HG03175 (cell line): ENCODE results near the gene RAD51B.
"Not testable (repeated sequence)": the region's sequence is repeated elsewhere in the genome, so short reads cannot be mapped to it uniquely, and the experiment has no call there.

Source experiments
- ATAC-seq: cut with Tn5 transposase; IDR thresholded peaks from one replicate; pipeline ENCODE4 v1.9.1; 2021; ENCODE audit warnings: mild to moderate bottlenecking, moderate library complexity; ENCODE audit not compliant: unreplicated experiment

Gene RAD51B

DNA sequence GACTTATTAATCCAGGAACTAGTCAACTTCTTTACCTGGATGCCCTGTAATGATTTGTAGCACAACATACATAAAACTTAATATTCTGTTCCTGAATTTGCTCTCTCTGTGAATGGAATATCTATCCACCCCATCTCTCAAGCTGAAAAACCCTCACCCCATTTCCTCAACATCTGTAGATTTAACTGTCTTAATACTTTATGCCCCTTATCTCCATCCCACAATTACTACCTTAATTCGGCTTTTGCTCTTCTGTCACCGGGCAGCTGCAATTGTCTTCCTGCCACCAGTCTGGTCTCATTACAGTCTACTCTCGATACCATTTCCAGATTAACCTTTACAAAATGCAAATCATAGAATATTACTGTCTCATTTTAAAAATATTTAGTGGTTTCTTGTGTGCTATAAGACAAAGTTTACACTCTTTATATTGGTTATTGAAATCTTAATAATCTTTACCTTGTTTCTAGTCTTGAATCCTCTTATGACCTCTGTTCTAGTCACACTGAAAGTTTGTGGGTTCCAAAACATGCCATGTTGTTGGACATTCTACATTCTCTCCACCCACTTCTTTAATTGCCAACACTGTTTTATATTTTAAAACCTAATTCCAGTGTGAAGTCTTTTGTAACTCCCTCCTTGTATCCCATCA lies 347.3 kb downstream of the RAD51B start:
- no peak for ATAC-seq

DNA sequence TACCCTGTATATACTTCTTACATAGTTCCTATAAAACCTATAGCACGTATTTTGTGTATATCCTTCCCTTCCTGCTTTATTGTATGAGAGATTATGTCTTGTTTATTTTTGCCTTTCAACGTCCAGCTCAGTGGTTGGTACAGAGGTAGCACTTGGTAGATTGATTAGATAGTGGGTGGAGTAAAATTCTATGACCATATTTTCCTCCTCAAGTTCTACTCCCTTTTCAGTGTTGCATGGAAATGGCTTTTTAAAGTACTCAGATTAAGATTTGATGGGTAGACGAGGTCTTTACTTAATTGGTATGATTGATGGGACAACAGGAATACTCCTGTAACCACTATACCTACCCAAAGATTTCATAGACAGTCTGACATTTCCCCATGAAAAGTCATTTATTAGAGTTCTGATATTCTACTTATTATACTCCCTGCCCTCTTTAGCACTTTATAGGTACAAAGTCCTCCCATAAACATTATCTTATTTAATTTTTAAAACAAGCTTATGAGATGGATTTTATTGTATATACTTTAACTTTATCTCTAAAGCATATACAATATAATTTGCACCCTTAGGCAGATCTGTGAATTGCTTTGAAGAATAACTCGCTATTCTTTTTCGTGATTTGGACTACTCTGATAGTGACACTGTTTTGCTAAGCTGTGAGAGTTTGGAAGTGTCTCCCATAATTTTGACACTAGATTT lies 348.0 kb downstream of the RAD51B start:
- no peak for ATAC-seq

DNA sequence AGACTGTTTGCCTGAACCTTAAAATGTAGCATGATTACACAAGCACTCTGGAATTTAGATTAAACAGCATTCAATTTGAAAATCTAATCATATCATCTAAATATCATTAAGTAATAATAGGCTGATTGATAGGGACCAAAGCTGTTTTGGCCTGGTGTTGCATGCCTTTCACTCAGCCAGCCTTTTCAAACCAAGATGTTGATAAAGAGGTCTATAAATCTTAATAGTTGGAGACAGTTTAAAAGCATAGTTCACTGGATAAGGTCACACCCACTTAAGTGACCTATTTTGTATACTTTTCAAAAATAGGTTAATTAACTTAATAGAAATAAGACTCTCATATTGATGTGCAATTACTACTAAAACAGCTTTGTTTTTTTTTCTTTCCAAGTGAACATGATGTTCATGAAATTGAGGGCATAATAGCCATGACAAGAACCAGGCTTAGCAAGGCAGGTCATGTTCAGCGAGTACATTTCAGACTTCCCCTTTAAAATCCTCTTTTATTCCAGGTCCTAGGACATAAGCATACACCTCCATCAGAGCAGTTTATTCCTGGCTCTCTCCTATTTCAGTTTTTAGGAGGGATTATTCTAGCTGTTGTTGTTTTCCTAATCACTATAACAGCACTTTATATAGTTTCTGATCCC lies 349.0 kb downstream of the RAD51B start:
- ATAC-seq, result no peak

DNA sequence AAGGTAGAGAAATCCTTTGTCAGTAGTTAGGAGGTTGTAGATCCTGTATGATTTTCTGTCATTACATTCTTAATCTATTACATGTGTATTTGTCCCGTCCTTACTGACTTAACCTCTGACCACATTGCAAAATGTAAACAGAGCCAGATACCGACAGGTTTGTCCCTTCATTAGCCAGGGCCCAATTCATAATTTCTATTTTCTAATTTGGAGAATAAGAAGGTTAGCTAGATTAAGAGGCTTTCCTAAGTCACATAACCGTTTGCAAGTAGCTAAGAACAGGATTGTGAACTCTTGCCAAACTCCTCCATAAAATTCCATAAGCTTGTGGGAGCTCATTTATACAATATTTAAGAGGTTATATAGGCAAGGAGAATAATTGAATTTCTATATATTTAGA lies 352.6 kb downstream of the RAD51B start:
- no peak for ATAC-seq

DNA sequence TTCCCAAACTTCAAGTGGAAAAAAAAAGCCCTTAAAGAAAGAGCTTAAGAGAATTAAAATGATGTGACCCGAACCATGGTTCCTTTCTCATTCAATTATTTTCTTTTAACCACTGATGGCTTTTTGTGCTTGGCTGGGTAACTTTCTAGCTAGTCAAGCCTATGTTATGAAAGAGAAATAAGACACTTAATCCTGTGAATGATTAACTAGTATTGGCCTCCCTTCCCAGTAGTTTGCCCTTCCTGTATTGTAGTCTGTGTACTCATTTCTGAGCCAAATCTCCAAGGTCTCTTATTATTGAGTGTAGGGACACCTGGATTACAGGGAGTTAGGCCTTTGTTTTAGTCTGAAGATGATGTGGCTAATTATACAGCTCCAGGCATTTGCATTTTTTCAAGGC lies 353.0 kb downstream of the RAD51B start:
- peak; percentile 62 for ATAC-seq

GRCh38 chr14:68173227-68173972 lies 353.8 kb downstream of the RAD51B start:
- no peak for ATAC-seq

DNA sequence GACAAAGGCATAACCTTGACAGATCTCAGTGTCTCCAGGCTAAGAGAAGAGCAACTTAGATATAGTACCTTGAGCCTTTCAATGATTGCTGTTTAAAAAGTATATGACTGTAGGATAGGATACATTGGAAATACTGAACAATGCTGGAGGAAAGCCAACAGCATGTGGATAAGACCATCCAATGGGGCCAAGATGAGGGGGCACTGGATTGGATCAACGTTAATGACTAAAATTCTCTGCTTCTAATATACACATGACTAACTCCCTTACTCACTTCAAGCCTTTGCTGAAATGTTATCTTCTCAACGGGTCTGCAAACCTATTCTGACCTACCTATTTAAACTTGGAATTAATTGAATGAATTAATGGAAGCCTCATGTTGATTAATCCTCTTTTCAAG lies 354.9 kb downstream of the RAD51B start:
- ATAC-seq, result no peak

DNA sequence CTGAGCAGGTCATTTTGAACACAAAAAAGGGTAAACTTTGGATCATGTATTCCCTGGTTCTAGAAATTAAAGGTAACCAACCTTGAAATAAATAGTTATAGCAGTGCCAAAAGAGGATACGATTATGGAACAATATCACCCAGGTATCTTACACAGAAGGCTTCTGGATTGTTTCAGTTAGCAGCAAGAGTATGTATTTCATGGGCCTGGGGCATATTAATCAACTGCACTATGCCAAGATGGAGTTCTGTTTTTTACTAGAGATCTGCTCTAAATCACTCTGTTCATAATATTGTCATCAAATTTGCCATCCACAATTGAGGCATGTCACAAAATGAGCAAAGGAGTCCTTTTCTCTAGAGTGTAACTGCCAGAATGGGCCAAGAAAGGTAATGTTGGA lies 357.1 kb downstream of the RAD51B start:
- ATAC-seq, result no peak

- ATAC-seq, result no peak
These were observed 358.1 kb downstream of the RAD51B start for GRCh38 chr14:68177728-68178127.

DNA sequence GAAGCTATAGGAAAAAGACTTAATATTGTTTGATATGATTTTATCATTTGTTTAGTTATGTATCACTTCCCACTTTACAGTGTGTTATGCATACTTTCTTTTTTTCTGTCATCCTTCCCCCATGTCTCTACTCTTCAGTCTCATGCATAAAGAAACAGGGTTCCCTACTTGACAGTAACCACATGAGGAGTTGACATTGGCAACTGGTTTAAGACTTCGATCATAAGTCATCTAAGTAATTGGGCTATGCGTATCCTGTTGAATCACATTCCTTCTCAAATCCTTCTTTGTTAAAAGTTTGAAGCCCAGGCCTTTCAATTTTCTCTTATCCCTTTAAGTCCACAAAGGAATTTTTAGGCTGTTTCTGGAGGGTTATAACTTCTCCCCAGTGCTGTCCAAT lies 358.7 kb downstream of the RAD51B start:
- no peak for ATAC-seq

DNA sequence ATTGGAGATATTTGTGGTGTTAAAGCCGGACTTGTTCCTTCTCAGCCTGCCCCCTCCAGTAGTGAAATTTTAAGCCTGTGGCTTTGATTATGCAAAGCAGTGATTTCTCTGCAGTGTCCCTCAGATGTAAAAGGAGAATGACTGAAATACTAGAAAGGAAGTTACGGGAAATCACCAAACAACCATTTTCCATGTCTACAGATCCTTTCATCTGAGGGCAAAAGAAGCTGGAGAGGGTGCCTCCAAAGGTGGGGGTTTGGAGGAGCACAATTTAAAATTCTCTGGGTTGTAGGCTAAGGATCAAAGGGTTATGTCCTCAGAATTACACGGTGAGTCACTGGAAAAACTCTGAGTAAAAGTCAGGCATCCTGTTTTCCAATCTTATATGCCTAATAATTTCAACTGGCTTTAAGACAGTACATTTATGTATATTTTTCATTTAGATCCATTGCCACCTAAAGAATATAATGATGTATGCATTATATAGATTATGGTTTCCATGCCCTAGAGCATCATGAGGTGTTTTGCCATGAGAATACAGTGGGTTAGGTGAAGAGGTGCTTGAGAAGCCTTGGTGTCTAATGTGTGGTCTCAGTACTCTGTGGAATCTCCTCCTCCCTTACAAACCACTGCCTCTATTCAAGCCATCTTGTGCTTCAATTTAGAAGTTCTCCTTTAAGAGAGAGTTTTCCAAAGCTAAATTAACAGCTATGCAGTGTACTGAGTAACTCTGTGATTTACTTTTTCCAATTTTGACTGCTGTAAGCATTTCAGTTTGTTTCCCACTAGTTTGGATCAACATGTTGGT lies 362.1 kb downstream of the RAD51B start:
- no peak for ATAC-seq

DNA sequence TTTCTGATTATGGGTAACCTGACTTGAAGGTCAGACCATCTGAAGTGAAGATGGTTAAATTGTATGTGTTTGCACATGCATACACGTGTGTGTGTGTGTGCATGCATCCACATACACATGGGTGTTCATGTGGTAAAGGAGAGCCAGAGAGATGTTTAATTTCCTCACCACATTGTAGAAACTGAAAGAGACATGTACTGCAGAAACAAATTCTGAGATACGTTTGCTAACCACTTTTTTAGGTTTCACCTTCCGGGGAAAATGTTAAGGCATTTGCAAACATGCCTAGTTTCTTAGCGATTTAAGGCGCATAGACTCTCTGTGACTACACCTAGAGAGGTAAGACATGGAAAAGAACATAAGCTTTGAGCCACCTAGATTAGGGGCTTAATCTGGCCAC lies 362.9 kb downstream of the RAD51B start:
- ATAC-seq, result peak; percentile 59

DNA sequence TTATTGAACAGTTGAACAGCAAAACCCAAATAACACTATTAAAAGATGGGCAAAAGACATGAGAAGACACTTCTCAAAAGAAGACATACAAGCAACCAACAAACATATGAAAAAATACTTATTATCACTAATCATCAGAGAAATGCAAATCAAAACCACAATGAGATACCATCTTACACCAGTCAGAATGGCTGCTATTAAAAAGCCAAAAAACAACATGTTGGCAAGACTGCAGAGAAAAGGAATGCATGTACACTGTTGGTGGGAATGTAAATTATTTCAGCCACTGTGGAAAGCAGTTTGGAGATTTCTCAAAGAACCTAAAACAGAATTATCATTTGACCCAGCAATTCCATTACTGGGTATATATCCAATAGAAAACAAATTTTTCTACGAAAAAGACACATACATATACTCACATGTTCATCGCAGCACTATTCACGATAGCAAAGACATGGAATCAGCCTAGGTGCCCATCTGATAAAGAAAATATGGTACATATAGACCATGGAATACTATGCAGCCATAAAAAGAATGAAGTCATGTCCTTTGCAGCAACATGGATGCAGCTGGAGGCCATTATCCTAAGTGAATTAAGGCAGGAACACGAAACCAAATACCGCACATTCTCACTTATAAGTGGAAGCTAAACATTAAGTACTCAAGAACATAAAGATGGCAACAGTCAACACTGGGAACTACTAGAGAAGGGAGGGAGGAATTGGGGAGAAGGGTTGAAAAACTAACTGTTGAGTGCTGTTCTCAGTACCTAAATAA lies 367.1 kb downstream of the RAD51B start:
- ATAC-seq, result not testable (repeated sequence)

GRCh38 chr14:68188174-68188573 lies 368.6 kb downstream of the RAD51B start:
- ATAC-seq, result no peak

GRCh38 chr14:68190032-68190431 lies 370.5 kb downstream of the RAD51B start:
- no peak for ATAC-seq

DNA sequence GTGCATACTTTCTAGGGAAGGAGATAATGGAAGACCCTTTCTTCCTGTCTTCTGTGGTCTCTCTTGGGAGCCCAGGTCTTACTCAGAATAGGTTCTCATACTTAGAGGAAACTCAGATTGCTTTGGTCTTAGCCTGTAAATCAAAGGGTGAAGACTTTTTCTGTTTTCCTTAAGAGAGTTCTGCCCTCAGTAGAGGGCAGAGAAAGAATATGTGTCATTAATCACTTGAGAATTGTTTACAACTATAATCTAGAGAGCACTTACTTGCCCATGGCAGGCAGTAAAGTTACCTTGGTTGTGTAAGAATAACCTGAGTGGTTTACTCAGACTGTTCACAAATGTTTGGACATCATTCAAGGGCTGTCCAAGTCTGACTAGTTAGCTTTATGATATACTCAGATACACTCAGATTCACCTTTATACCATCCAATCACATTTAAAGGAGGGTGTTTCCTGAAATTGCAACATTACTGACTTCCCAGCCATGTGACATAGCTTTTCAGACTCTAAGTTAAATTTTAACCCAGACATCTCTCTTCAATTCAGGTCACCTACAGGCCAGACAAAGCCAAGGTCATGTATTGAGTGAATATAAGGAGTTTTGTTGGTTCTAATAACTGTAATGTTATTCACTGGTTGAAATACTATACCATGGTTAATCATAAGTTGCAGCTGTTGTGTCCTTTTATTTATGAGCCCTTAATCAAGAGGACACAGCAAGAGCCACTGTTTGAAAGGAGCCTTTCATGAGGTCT lies 372.2 kb downstream of the RAD51B start:
- ATAC-seq, result no peak

- ATAC-seq, result no peak
These were observed 373.4 kb downstream of the RAD51B start for GRCh38 chr14:68192935-68193334.

DNA sequence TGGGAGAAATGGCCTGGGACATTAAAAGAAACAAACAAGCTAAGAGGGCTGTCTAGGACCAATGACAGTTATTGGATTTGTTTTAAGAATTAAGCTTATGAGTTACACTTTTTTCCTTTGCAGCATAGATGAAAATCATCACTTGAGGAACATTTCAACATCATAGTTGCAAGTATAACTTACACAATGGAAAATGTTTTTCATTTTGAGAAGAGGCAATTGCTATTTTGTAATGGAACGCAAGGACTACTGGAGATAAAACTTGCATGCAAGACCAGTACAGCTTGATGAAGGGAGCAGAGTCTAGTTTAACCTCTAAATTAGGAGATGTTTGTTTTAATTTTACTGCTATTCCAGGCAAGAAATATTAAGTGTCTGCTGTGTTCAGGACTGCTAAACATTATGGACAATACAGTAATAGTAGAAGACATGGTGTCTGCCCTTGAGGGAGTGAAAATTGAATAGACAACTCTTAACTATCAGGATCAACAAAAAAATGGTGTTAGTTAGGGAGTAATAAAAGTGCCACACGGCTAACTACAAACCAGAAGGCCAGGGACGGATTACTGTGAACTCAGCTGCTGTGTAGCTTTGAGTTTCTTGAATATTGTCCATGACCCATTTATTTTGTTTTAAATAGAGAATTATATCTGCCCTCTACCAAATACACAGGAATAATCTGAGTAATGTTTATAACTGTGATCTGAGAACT lies 374.5 kb downstream of the RAD51B start:
- no peak for ATAC-seq

GRCh38 chr14:68195126-68195525 lies 375.5 kb downstream of the RAD51B start:
- ATAC-seq, result no peak
